Retinal pigment epithelial cell (primary cell): ENCODE data around the gene TRPV6.
A peak's percentile ranks its signal among the peaks of the same experiment; 100 is the strongest.

Source experiments
- DNase-seq: peaks from one replicate; pipeline ENCODE4 v3.0.0-alpha.2; 2010; ENCODE audit warnings: low read depth
- H3K4me3 ChIP-seq: 2 replicates; pipeline ENCODE4 v1.5.1; 2011; ENCODE audit warnings: mild to moderate bottlenecking, low read length, control low read depth, moderate library complexity
- TF ChIP-seq, protein P1 (sequence below): conservative IDR thresholded peaks from 2 replicates; pipeline ENCODE4 v1.5.1; 2011; ENCODE audit warnings: low read depth, low read length, control low read depth, inconsistent platforms

The TRPV6 gene

DNA sequence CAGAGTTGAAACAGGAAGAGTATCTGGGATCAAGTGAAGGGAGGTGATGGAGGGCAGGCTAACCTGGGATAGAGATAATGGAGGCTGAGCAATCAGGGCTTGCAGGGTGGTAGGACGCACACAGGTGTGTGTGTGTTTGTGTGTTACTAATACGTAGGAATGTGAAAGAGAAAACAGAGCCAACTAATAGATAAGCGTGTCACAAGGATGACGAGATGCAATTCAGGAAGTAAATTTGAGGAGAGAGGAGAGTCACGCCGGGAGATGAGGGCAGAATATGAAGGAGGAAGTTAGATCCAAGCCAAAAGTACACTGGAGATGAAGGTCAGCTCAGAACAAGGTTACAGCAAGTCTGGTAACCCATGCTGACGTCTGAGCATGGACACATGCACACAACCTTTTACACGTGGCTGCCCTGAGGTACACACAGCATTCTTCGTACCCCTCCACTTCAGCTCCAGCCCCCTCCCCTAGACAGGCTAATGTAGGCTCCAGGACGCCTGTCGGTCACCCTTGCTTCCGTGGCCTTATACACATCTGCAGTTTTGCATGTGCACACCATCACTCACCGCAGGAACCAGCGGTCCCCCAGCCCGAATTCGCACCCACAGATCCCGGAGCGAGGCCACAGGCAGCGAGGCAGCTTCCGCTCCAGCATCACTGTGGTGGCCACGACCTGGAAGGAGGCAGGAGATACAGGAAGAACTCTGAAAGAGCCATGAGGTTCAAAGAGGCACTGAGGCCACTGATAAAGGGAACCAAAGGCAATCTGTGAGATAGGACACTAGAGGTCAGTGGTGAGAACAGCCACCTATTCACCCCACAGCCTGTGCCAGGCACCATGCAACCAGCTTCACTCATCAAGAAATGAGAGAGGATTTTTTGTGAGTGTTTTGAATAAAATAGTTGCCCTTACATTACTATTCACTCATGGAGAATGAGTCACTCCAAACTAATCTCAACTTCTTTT is 23.7 kb upstream of the TRPV6 start:
- peak; percentile 2 for DNase-seq
- TF ChIP-seq, protein P1, sequence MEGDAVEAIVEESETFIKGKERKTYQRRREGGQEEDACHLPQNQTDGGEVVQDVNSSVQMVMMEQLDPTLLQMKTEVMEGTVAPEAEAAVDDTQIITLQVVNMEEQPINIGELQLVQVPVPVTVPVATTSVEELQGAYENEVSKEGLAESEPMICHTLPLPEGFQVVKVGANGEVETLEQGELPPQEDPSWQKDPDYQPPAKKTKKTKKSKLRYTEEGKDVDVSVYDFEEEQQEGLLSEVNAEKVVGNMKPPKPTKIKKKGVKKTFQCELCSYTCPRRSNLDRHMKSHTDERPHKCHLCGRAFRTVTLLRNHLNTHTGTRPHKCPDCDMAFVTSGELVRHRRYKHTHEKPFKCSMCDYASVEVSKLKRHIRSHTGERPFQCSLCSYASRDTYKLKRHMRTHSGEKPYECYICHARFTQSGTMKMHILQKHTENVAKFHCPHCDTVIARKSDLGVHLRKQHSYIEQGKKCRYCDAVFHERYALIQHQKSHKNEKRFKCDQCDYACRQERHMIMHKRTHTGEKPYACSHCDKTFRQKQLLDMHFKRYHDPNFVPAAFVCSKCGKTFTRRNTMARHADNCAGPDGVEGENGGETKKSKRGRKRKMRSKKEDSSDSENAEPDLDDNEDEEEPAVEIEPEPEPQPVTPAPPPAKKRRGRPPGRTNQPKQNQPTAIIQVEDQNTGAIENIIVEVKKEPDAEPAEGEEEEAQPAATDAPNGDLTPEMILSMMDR = peak; percentile 7
- no peak overlapping the region for H3K4me3 ChIP-seq

- TF ChIP-seq, protein P1 = no peak
- no peak for DNase-seq
- H3K4me3 ChIP-seq = no peak overlapping the region
These were observed 22.7 kb upstream of the TRPV6 start for GRCh38 chr7:142908290-142908689.

- DNase-seq = no peak
- TF ChIP-seq, protein P1 = no peak
- H3K4me3 ChIP-seq = no peak overlapping the region
These were observed 21.1 kb upstream of the TRPV6 start for GRCh38 chr7:142906643-142907042.

- no peak overlapping the region for H3K4me3 ChIP-seq
- TF ChIP-seq, protein P1 = no peak
- DNase-seq = no peak
These were observed 20.2 kb upstream of the TRPV6 start for GRCh38 chr7:142905759-142906158.

DNA sequence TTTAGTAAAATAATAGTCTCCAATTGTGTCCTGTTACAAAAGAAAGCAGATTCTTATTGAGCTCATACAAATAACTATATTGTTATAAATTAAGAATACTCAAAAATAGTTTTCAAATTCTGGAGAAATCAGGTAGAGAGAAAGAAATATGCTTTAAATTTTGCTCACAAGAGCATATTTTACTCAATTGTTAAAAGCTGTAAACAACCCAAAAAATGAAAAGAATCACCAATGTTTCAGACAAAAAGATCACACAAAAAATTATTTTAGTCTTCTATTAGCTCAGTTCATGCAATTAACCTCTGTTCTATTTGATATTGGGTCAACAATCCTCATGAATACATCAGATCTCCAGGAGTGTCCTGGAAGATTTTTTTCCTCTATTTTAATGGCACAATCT is 18.6 kb upstream of the TRPV6 start:
- TF ChIP-seq, protein P1 = no peak
- DNase-seq = no peak
- H3K4me3 ChIP-seq = no peak overlapping the region

- DNase-seq = no peak
- TF ChIP-seq, protein P1 = no peak
- no peak overlapping the region for H3K4me3 ChIP-seq
These were observed 16.1 kb upstream of the TRPV6 start for GRCh38 chr7:142901426-142902259.
